Caco-2 (cell line): ENCODE measurements around the gene PMEPA1. TPM values are rescaled to one million over a fixed set of nuclear protein-coding genes. Genes with fewer than 3 reads are reported as not detected.

ENCODE experiments used
- BruUV-seq: library from RNA; stranded (reverse); fragments of 400-500 nt; replicated peaks from 2 replicates; lab custom pipeline; 2021; lab: Mats Ljungman, UMichigan
- CTCF ChIA-PET: fragments of 300-600 bp; sonication (Branson Sonifier 250); formaldehyde crosslinking; loops from one replicate; lab custom pipeline; 2022; ENCODE audit warnings: antibody characterized with exemption; lab: Charles Lee
- POLR2A ChIA-PET: fragments of 300-600 bp; sonication (Branson Sonifier 250); formaldehyde crosslinking; loops from one replicate; lab custom pipeline; 2022; ENCODE audit warnings: antibody characterized with exemption; lab: Charles Lee
- DNase-seq, 2 experiments: peaks; one replicate each; pipeline versions ENCODE4 v3.0.0 to v3.0.0-alpha.2; 2020 to 2022
- H3K27me3 ChIP-seq: replicated peaks from 2 replicates; pipeline ENCODE4 v1.6.0; 2011; ENCODE audit warnings: low read length; ENCODE audit not compliant: control insufficient read depth, insufficient read depth
- H3K36me3 ChIP-seq: 2 replicates; pipeline ENCODE4 v1.5.1; 2011; ENCODE audit warnings: low read length; ENCODE audit not compliant: control insufficient read depth, insufficient read depth
- H3K4me1 ChIP-seq: fragments of 250-450 bp; sonication (Bioruptor Pico); 2 replicates; pipeline ENCODE4 v1.5.1; 2020; ENCODE audit warnings: mild to moderate bottlenecking
- H3K4me3 ChIP-seq: 2 replicates; pipeline ENCODE4 v1.5.1; 2011; ENCODE audit warnings: low read depth, mild to moderate bottlenecking, control low read depth, low read length
- H3K9me3 ChIP-seq: fragments of 250-450 bp; sonication (Bioruptor Pico); 2 replicates; pipeline ENCODE4 v1.5.1; 2020; ENCODE audit warnings: mild to moderate bottlenecking, moderate library complexity
- H3K27ac Mint-ChIP-seq: one replicate; pipeline ENCODE4 v1.8.0; 2022; ENCODE audit warnings: mixed read lengths; ENCODE audit not compliant: unreplicated experiment
- H3K27me3 Mint-ChIP-seq: one replicate; pipeline ENCODE4 v1.8.0; 2022; ENCODE audit warnings: mixed read lengths; ENCODE audit not compliant: insufficient read depth, unreplicated experiment
- H3K36me3 Mint-ChIP-seq: one replicate; pipeline ENCODE4 v1.8.0; 2022; ENCODE audit warnings: mild to moderate bottlenecking, mixed read lengths; ENCODE audit not compliant: insufficient read depth, unreplicated experiment
- H3K4me1 Mint-ChIP-seq: one replicate; pipeline ENCODE4 v1.8.0; 2022; ENCODE audit warnings: low read depth, mixed read lengths; ENCODE audit not compliant: unreplicated experiment
- H3K4me3 Mint-ChIP-seq: one replicate; pipeline ENCODE4 v1.8.0; 2022; ENCODE audit warnings: mild to moderate bottlenecking, moderate library complexity, mixed read lengths; ENCODE audit not compliant: unreplicated experiment
- H3K9me3 Mint-ChIP-seq: one replicate; pipeline ENCODE4 v1.8.0; 2022; ENCODE audit warnings: mixed read lengths; ENCODE audit not compliant: unreplicated experiment
- intact Hi-C: fragments of 100-400 bp; cut with micrococcal nuclease; formaldehyde crosslinking; loops from one replicate; pipeline ENCODE4 v1.10.0; 2022; ENCODE audit not compliant: unreplicated experiment
- total RNA-seq: library from RNA; stranded (reverse); gene quantifications from 2 replicates; pipeline ENCODE4 v1.2.3, GENCODE V29; 2022
- TF ChIP-seq, protein P1 (sequence below), 2 experiments: fragments of 200-600 bp in 1 of 2; IDR thresholded peaks; 1 replicate in 1 of 2; 2 replicates in 1 of 2; pipeline versions ENCODE4 v1.5.1 to v1.8.0; 2011 to 2022; ENCODE audit warnings: antibody characterized with exemption in 1 of 2, control low read depth in 1 of 2, inconsistent platforms in 1 of 2, low read depth in 1 of 2, low read length in 1 of 2, mild to moderate bottlenecking in 1 of 2, moderate library complexity in 1 of 2; ENCODE audit not compliant: insufficient read depth in 1 of 2, severe bottlenecking in 1 of 2, unreplicated experiment in 1 of 2

PMEPA1 gene
- total RNA-seq, 1 experiment from 2014 or later, result 3.3 TPM

DNA sequence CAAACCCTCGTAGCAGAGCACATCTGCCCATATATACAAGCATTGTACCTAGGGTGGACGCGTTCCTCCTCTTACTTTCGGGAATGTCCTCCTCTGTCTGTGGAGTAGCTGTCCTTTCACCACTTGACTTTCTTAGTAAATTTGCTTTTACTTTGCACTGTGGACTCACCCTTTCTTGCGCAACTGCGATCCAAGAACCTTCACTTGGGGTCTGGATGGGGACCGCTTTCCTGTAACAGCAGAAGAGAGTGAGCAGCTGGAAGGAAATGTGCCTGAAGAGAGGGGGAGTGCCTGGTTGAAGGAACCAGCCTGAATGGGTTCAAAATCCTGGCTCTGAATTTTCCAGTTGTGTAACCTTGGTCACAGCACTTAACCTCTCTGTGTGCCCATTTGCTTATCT is 40.1 kb upstream of the PMEPA1 start:
- Histone ChIP-seq H3K4me1 (no peaks in the 10 kb centered on the region; the same call in 1 of the 2 replicates), H3K27me3 (peaks cover 2% of the 10 kb centered on the region), H3K4me3 (no peak overlapping the region), H3K9me3 (peaks cover 8% of the 10 kb centered on the region; the same call in 1 of the 2 replicates), H3K36me3 (no peaks in the 10 kb centered on the region)
- Mint-ChIP-seq H3K36me3 (no peaks in the 10 kb centered on the region), H3K4me1 (no peaks in the 10 kb centered on the region), H3K27me3 (peaks cover 30% of the 10 kb centered on the region), H3K27ac (no peak overlapping the region), H3K4me3 (no peak overlapping the region), H3K9me3 (peaks cover 2% of the 10 kb centered on the region)
- BruUV-seq, result no TSS peak
- intact Hi-C loops, result no loop called here
- CTCF ChIA-PET, result no interaction called here
- POLR2A ChIA-PET, result no interaction called here
- TF ChIP-seq, protein P1, sequence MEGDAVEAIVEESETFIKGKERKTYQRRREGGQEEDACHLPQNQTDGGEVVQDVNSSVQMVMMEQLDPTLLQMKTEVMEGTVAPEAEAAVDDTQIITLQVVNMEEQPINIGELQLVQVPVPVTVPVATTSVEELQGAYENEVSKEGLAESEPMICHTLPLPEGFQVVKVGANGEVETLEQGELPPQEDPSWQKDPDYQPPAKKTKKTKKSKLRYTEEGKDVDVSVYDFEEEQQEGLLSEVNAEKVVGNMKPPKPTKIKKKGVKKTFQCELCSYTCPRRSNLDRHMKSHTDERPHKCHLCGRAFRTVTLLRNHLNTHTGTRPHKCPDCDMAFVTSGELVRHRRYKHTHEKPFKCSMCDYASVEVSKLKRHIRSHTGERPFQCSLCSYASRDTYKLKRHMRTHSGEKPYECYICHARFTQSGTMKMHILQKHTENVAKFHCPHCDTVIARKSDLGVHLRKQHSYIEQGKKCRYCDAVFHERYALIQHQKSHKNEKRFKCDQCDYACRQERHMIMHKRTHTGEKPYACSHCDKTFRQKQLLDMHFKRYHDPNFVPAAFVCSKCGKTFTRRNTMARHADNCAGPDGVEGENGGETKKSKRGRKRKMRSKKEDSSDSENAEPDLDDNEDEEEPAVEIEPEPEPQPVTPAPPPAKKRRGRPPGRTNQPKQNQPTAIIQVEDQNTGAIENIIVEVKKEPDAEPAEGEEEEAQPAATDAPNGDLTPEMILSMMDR (IDR thresholded peaks at IDR 0.05; ENCODE audit: insufficient read depth in 1 of 2, low read depth in 1 of 2, low read length in 1 of 2, severe bottlenecking in 1 of 2, unreplicated experiment in 1 of 2), result no peak
- no peak for DNase-seq

DNA sequence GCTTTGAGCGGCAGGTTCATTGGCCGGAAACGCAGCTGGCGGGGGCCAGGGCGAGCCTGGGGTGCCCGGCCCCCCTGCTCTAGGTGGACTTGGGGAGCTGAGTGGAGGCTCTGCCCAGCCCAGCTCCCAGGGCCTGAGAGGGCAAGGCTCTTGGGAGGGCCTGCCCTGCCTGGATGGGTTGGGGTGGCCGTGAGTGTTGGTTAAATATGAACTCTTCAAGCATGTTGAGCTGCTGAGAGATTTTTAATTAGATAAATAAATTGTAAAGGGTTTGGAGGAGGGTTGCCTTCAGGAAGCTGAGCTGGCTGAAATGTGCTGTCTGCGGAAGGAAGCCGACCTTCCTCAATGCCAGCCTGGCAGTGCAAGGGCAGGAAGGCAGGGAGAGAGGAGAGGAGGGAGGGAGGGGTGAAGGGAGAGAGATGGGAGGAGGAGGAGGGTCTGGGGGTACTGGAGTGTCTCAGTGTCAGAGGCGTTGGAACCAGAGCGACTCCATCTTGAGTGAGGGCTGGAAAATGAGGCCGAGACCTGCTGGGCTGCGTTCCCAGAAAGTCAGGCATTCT is 39.4 kb upstream of the PMEPA1 start:
- Histone ChIP-seq H3K27me3 (peaks cover 2% of the 10 kb centered on the region), H3K36me3 (no peaks in the 10 kb centered on the region), H3K4me3 (no peak overlapping the region), H3K4me1 (no peaks in the 10 kb centered on the region; the same call in 1 of the 2 replicates), H3K9me3 (peaks cover 8% of the 10 kb centered on the region; the same call in 1 of the 2 replicates)
- TF ChIP-seq, protein P1 (IDR thresholded peaks at IDR 0.05; ENCODE audit: insufficient read depth in 1 of 2, low read depth in 1 of 2, low read length in 1 of 2, severe bottlenecking in 1 of 2, unreplicated experiment in 1 of 2), result no peak
- ChIA-PET CTCF (interaction anchor here (1.5 kb wide), 1 partner anchor 56 kb away, joined by 6 read pairs; no protein-coding TSS in a partner anchor), POLR2A (no interaction called here)
- BruUV-seq, result no TSS peak
- H3K36me3 Mint-ChIP-seq, result no peaks in the 10 kb centered on the region
- peaks cover 23% of the 10 kb centered on the region for H3K27me3 Mint-ChIP-seq
- H3K4me3 Mint-ChIP-seq, result peak overlapping the region; percentile 22
- DNase-seq, result no peak
- H3K4me1 Mint-ChIP-seq, result no peaks in the 10 kb centered on the region
- no peaks in the 10 kb centered on the region for H3K9me3 Mint-ChIP-seq
- intact Hi-C loops, result no loop called here
- no peak overlapping the region for H3K27ac Mint-ChIP-seq

DNA sequence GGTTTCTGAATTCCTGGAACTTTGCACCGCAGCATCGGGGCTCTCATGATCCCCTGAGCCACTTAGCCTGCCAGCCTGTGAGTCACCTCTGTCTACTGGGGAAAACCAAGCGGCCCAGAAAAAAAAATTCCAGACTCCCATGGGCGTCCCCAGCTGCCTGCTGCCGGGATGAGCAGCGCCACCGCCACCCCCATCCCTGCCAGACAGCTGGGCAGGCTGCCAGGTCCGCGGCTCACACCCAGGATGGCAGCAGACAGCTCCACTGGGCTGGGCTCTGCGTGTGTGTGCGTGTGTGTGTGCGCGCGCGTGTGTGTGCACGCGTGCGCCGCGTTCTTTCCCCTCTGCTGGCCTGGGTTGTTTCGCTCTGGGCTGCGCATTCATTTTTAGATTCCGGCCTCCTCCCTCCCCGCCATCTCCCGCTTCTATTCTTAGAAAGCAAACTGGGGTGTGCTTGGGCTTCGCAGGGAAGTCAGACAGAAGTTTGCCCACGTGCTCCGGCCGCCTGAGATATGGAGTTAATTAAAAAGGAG is 38.9 kb upstream of the PMEPA1 start:
- Mint-ChIP-seq H3K27me3 (peaks cover 21% of the 10 kb centered on the region), H3K4me3 (peak overlapping the region; percentile 22), H3K9me3 (no peaks in the 10 kb centered on the region), H3K4me1 (no peaks in the 10 kb centered on the region), H3K27ac (no peak overlapping the region), H3K36me3 (no peaks in the 10 kb centered on the region)
- no peaks in the 10 kb centered on the region; the same call in none of the 2 replicates for H3K4me1 ChIP-seq
- DNase-seq, result peak in 1 of 2 experiments; percentile 52
- POLR2A ChIA-PET, result no interaction called here
- H3K9me3 ChIP-seq, result peaks cover 8% of the 10 kb centered on the region; the same call in 1 of the 2 replicates
- CTCF ChIA-PET, result interaction anchor here (1.5 kb wide), 1 partner anchor 55 kb away, joined by 6 read pairs; no protein-coding TSS in a partner anchor
- intact Hi-C loops, result no loop called here
- TF ChIP-seq, protein P1 (IDR thresholded peaks at IDR 0.05; ENCODE audit: insufficient read depth in 1 of 2, low read depth in 1 of 2, low read length in 1 of 2, severe bottlenecking in 1 of 2, unreplicated experiment in 1 of 2), result no peak
- BruUV-seq, result no TSS peak
- H3K27me3 ChIP-seq, result peaks cover 2% of the 10 kb centered on the region
- H3K4me3 ChIP-seq, result peak overlapping the region; percentile 26
- H3K36me3 ChIP-seq, result no peaks in the 10 kb centered on the region
